Trophoblast cell (in vitro differentiated cells and primary cell): Measurements from ENCODE around the gene SORD.
"Not testable (repeated sequence)": the region's sequence is repeated elsewhere in the genome, so short reads cannot be mapped to it uniquely, and the experiment has no call there.

Experiments used
- DNase-seq, 2 donors: peaks; one replicate each; pipeline ENCODE4 v3.0.0-alpha.2; 2016
- H2AFZ ChIP-seq: 2 replicates; pipeline ENCODE4 v1.6.1; 2013; ENCODE audit warnings: low read length, moderate library complexity, mild to moderate bottlenecking; ENCODE audit not compliant: insufficient read depth, poor library complexity
- H2AK5ac ChIP-seq: 2 replicates; pipeline ENCODE4 v1.6.1; 2013; ENCODE audit warnings: mild to moderate bottlenecking, low read length
- H2BK120ac ChIP-seq: 2 replicates; pipeline ENCODE4 v1.6.1; 2013; ENCODE audit warnings: low read length, mild to moderate bottlenecking, moderate library complexity; ENCODE audit not compliant: insufficient read depth, poor library complexity
- H2BK12ac ChIP-seq: 2 replicates; pipeline ENCODE4 v1.6.1; 2013; ENCODE audit warnings: mild to moderate bottlenecking, low read length, moderate library complexity
- H2BK5ac ChIP-seq: 2 replicates; pipeline ENCODE4 v1.6.1; 2013; ENCODE audit warnings: low read length, low read depth, moderate library complexity, mild to moderate bottlenecking; ENCODE audit not compliant: poor library complexity
- H3K14ac ChIP-seq: 2 replicates; pipeline ENCODE4 v1.6.1; 2013; ENCODE audit warnings: mild to moderate bottlenecking, low read length
- H3K18ac ChIP-seq: 2 replicates; pipeline ENCODE4 v1.6.1; 2013; ENCODE audit warnings: mild to moderate bottlenecking, low read length
- H3K23ac ChIP-seq: 2 replicates; pipeline ENCODE4 v1.6.1; 2013; ENCODE audit warnings: low read length
- H3K27ac ChIP-seq: 2 replicates; pipeline ENCODE4 v1.5.1; 2013; ENCODE audit warnings: low read depth, mild to moderate bottlenecking, inconsistent platforms, low read length, moderate library complexity
- H3K27me3 ChIP-seq: 2 replicates; pipeline ENCODE4 v1.6.1; 2013; ENCODE audit warnings: inconsistent platforms, mild to moderate bottlenecking, low read length, moderate library complexity; ENCODE audit not compliant: insufficient read depth
- H3K36me3 ChIP-seq, 2 experiments: 1 replicate in 1 of 2; 2 replicates in 1 of 2; pipeline ENCODE4 v1.6.1; 2013; ENCODE audit warnings: low read length in 2 of 2, mild to moderate bottlenecking in 2 of 2, moderate library complexity in 1 of 2; ENCODE audit not compliant: insufficient read depth in 2 of 2, control insufficient read depth in 1 of 2
- H3K4ac ChIP-seq: 2 replicates; pipeline ENCODE4 v1.6.1; 2013; ENCODE audit warnings: low read depth, mild to moderate bottlenecking, low read length, moderate library complexity
- H3K4me1 ChIP-seq, 2 experiments: 1 replicate in 1 of 2; 2 replicates in 1 of 2; pipeline ENCODE4 v1.6.1; 2013; ENCODE audit warnings: low read length in 2 of 2, mild to moderate bottlenecking in 2 of 2, moderate library complexity in 1 of 2; ENCODE audit not compliant: insufficient read depth in 2 of 2, control insufficient read depth in 1 of 2
- H3K4me2 ChIP-seq: 2 replicates; pipeline ENCODE4 v1.6.1; 2013; ENCODE audit warnings: inconsistent platforms, mild to moderate bottlenecking, low read length, moderate library complexity
- H3K4me3 ChIP-seq: 2 replicates; pipeline ENCODE4 v1.5.1; 2013; ENCODE audit warnings: mild to moderate bottlenecking, low read depth, low read length, inconsistent platforms
- H3K79me1 ChIP-seq: one replicate; pipeline ENCODE4 v1.6.1; 2013; ENCODE audit warnings: low read length
- H3K79me2 ChIP-seq: 2 replicates; pipeline ENCODE4 v1.6.1; 2013; ENCODE audit warnings: low read length, mild to moderate bottlenecking; ENCODE audit not compliant: control insufficient read depth, insufficient read depth, poor library complexity
- H3K9ac ChIP-seq: 2 replicates; pipeline ENCODE4 v1.6.1; 2013; ENCODE audit warnings: mild to moderate bottlenecking, low read length
- H3K9me3 ChIP-seq: 2 replicates; pipeline ENCODE4 v1.6.1; 2013; ENCODE audit warnings: low read depth, mild to moderate bottlenecking, control low read depth, inconsistent platforms, low read length; ENCODE audit not compliant: insufficient read depth
- H4K12ac ChIP-seq: 2 replicates; pipeline ENCODE4 v1.6.1; 2013; ENCODE audit warnings: low read depth, mild to moderate bottlenecking, low read length, moderate library complexity
- H4K8ac ChIP-seq: 2 replicates; pipeline ENCODE4 v1.6.1; 2013; ENCODE audit warnings: low read depth, mild to moderate bottlenecking, low read length, moderate library complexity
- H4K91ac ChIP-seq: one replicate; pipeline ENCODE4 v1.6.1; 2013; ENCODE audit warnings: low read depth, mild to moderate bottlenecking, low read length, moderate library complexity
- WGBS: extraction: QIAGEN DNeasy Blood & Tissue Kit; methylation state at CpG from one replicate; pipeline ENCODE4 v1.1.7; 2013; ENCODE audit warnings: missing lambda C conversion rate; ENCODE audit not compliant: insufficient read length, insufficient coverage; ENCODE audit errors: extremely low coverage; 5-methylcytosine and 5-hydroxymethylcytosine counted together

Gene SORD

DNA sequence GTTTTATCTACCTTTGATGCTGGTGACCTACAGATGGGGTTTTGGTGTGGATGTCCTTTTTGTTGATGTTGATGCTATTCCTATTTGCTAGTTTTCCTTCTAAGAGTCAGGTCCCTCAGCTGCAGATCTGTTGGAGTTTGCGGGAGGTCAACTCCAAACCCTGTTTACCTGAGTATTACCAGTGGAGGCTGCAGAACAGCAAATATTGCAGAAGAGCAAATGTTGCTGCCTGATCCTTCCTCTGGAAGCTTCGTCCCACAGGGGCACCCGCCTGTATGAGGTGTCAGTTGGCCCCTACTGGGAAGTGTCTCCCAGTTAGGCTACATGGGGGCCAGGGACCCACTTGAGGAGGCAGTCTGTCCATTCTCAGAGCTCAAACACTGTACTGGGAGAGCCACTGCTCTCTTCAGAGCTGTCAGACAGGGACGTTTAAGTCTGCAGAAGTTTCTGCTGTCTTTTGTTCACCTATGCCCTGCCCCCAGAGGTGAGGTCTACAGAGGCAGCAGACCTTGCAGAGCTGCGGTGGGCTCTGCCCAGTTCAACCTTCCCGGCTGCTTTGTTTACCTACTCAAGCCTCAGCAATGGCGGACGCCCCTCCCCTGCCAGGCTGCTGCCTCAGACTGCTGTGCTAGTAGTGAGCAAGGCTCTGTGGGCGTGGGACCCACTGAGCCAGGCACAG is 2.6 kb upstream of the SORD start:
- not testable (repeated sequence) for DNase-seq, H4K8ac ChIP-seq, H3K9ac ChIP-seq, H3K79me2 ChIP-seq, H3K36me3 ChIP-seq, H3K9me3 ChIP-seq, H4K91ac ChIP-seq, H3K14ac ChIP-seq, H2AK5ac ChIP-seq, H2BK120ac ChIP-seq, H3K27me3 ChIP-seq, H3K27ac ChIP-seq, H3K23ac ChIP-seq, H4K12ac ChIP-seq, H3K4me2 ChIP-seq, H3K18ac ChIP-seq, H3K4me3 ChIP-seq, H3K4me1 ChIP-seq, H2BK5ac ChIP-seq, H2AFZ ChIP-seq, H3K4ac ChIP-seq, H2BK12ac ChIP-seq, H3K79me1 ChIP-seq
- WGBS = no CpG with 5 or more reads among the region's 9 CpGs

DNA sequence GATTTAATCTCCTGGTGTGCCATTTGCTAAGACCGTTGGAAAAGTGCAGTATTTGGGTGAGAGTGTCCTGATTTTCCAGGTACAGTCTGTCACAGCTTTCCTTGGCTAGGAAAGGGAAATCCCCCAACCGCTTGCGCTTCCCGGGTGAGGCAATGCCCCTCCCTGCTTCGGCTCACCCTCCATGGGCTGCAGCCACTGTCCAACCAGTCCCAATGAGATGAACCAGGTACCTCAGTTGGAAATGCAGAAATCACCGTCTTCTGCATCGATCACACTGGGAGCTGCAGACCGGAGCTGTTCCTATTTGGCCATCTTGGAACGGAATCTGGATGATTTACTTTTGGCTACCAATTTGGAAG is 2.1 kb upstream of the SORD start:
- H3K9ac ChIP-seq, H3K4me1 ChIP-seq, H3K36me3 ChIP-seq, H2BK5ac ChIP-seq, H2BK120ac ChIP-seq, H4K91ac ChIP-seq, H4K8ac ChIP-seq, H3K27ac ChIP-seq, DNase-seq, H3K4me3 ChIP-seq, H3K9me3 ChIP-seq, H3K79me1 ChIP-seq, H3K79me2 ChIP-seq, H4K12ac ChIP-seq, H3K14ac ChIP-seq, H2BK12ac ChIP-seq, H3K27me3 ChIP-seq, H3K4ac ChIP-seq, H3K18ac ChIP-seq, H2AFZ ChIP-seq, H3K23ac ChIP-seq, H3K4me2 ChIP-seq, H2AK5ac ChIP-seq: not testable (repeated sequence)
- WGBS = no CpG with 5 or more reads among the region's 9 CpGs

DNA sequence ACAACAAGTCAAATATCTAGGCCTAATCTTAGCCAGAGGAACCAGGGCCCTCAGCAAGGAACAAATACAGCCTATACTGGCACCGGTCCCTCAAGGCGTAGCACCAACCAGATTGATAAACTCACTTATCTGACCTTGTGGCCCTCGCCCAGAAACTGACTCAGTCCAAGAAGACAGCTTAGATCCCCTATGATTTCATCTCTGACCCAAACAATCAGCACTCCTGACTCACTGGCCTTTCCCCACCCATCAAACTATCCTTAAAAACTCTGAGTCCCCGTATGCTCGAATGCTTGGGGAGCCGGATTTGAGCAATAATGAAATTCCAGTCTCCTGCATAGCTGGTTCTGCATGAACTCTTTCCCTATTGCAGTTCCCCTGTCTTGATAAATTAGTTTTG is 1.6 kb upstream of the SORD start:
- no peak overlapping the region for H3K4me3 ChIP-seq
- no peak for DNase-seq
- no peak overlapping the region for H3K4ac ChIP-seq
- H3K4me1 ChIP-seq = peaks cover 5 to 7% of the 10 kb centered on the region in 2 experiments
- H3K23ac ChIP-seq = no peak overlapping the region
- H3K79me2 ChIP-seq = peaks cover 4% of the 10 kb centered on the region
- no peak overlapping the region for H3K4me2 ChIP-seq
- no peak overlapping the region for H3K14ac ChIP-seq
- no peak overlapping the region for H3K9ac ChIP-seq
- no peak overlapping the region for H2AFZ ChIP-seq
- WGBS = no CpG with 5 or more reads among the region's 6 CpGs
- H2BK120ac ChIP-seq = no peak overlapping the region
- no peaks in the 10 kb centered on the region for H3K27me3 ChIP-seq
- H2BK12ac ChIP-seq = no peak overlapping the region
- H4K12ac ChIP-seq = no peak overlapping the region
- H3K27ac ChIP-seq = no peak overlapping the region
- no peak overlapping the region for H3K18ac ChIP-seq
- no peak overlapping the region for H4K91ac ChIP-seq
- no peaks in the 10 kb centered on the region for H3K36me3 ChIP-seq
- H3K79me1 ChIP-seq = peaks cover 5% of the 10 kb centered on the region
- peaks cover 2% of the 10 kb centered on the region for H3K9me3 ChIP-seq
- no peak overlapping the region for H2AK5ac ChIP-seq
- H2BK5ac ChIP-seq = no peak overlapping the region
- H4K8ac ChIP-seq = no peak overlapping the region

DNA sequence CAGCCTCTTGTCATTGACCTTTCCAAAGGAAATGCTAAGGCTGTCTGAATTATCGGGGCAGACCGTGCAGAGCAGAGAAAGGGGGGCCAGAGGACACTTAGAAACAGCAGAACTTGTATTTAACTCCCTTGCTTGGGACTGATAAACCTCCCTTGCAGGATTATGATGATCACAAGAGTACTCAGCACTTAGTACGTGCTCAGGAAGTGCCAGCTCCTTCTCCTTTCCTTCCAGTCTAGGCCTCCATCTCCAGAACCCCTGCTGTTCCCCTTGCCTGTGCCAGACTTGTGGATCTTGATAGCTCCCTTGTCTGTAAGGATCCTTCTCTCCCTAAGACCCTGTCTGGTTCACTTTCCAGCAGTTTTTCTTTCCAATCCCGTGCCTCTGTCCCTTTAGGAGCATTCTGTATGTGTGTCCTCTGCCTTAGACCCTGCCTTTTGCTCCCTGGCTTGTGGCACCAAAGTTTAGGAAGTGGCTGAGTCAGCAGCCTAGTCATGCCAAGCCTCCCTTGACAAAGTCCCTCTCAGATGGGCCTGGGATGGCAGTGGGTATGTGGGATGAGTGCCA is 747 bp downstream of the SORD start:
- Histone ChIP-seq H2AFZ (peak overlapping the region; percentile 75), H3K36me3 (no peaks in the 10 kb centered on the region), H3K4me3 (peak overlapping the region; percentile 82), H4K91ac (peak overlapping the region; percentile 31), H2BK12ac (no peak overlapping the region), H3K4me1 (peaks cover 5 to 9% of the 10 kb centered on the region in 2 experiments), H3K9ac (no peak overlapping the region), H2BK120ac (no peak overlapping the region), H4K8ac (no peak overlapping the region), H3K27ac (no peak overlapping the region), H3K4me2 (peak overlapping the region; percentile 69), H2AK5ac (no peak overlapping the region), H3K79me2 (peaks cover 4% of the 10 kb centered on the region), H4K12ac (peak overlapping the region; percentile 12), H3K9me3 (peaks cover 2% of the 10 kb centered on the region), H3K14ac (no peak overlapping the region), H3K4ac (no peak overlapping the region), H2BK5ac (no peak overlapping the region), H3K23ac (no peak overlapping the region), H3K18ac (no peak overlapping the region), H3K27me3 (no peaks in the 10 kb centered on the region), H3K79me1 (peaks cover 5% of the 10 kb centered on the region)
- no peak for DNase-seq
- WGBS = no CpG with 5 or more reads among the region's 4 CpGs
